Body of pancreas (tissue), 4 donors: ENCODE measurements around the gene NEU4.

Source experiments
- CTCF ChIP-seq, 7 experiments: fragments of 450-650 bp in 4 of 7; fragments of 200-600 bp in 3 of 7; sonication (generic) in 3 of 7; IDR thresholded peaks; one replicate each; pipeline ENCODE4 v1.5.1; 2016 to 2019; ENCODE audit warnings: antibody characterized with exemption in 7 of 7
- POLR2A ChIP-seq, 3 donors: fragments of 450-650 bp; IDR thresholded peaks; one replicate each; pipeline ENCODE4 v1.6.1; 2016; ENCODE audit warnings: antibody characterized with exemption in 3 of 3, mild to moderate bottlenecking in 2 of 3

DNA sequence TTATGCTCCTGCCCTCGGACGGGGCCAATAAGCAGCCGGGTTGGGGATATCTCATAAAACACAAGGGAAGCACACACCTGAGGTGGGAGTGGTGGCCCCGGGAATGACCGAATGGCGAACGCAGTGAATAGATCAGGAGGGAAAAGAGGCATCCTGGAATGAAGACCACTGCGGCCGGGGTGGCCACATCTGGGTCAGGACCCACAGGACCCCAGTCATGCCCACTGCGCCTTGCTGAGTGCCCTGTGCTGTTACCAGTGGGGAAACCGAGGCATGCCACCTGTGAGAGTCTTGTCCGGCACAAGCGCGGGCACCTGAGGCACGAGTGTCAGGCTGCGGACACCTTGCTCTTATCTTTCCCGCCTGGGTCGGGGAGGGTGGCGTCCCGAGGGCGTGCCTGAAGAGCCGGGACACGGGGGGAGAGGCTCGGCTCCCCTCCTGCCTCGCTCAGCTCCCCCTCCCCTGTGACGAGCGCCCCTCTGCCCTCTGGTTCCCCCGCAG is 48.1 kb downstream of the NEU4 start:
- no peak for TF ChIP-seq POLR2A (IDR thresholded peaks at IDR 0.05)
- no peak for TF ChIP-seq CTCF (IDR thresholded peaks at IDR 0.05)
